Tibial artery (tissue), 4 donors: ENCODE measurements around the gene NAA40.
A peak's percentile ranks its signal among the peaks of the same experiment; 100 is the strongest.

Experiments
- DNase-seq, 2 donors: peaks; one replicate each; pipeline ENCODE4 v3.0.0-alpha.2; 2019
- H3K27ac ChIP-seq, 2 donors: fragments of 200-600 bp; sonication (generic) in 1 of 2; 1 replicate in 1 of 2; 2 replicates in 1 of 2; pipeline ENCODE4 v1.5.1; 2018 to 2019; ENCODE audit warnings: mild to moderate bottlenecking in 1 of 2
- H3K27me3 ChIP-seq, 2 donors: fragments of 200-600 bp; sonication (generic) in 1 of 2; one replicate each; pipeline versions ENCODE4 v1.5.1 to v1.6.0; 2016 to 2019
- H3K36me3 ChIP-seq, 3 donors: fragments of 200-600 bp; sonication (generic) in 2 of 3; one replicate each; pipeline ENCODE4 v1.5.1; 2016 to 2019; ENCODE audit warnings: mild to moderate bottlenecking in 2 of 3
- H3K4me1 ChIP-seq, 4 donors: fragments of 200-600 bp; sonication (generic) in 2 of 4; 1 replicate in 3 of 4; 2 replicates in 1 of 4; pipeline ENCODE4 v1.5.1; 2016 to 2019
- H3K4me3 ChIP-seq, 2 donors: fragments of 200-600 bp; sonication (generic) in 1 of 2; 1 replicate in 1 of 2; 2 replicates in 1 of 2; pipeline ENCODE4 v1.5.1; 2018 to 2019; ENCODE audit warnings: mild to moderate bottlenecking in 2 of 2
- H3K9me3 ChIP-seq, 3 donors: fragments of 200-600 bp; sonication (generic) in 1 of 3; one replicate each; pipeline ENCODE4 v1.5.1; 2016 to 2019
- intact Hi-C: fragments of 100-400 bp; cut with DNase I; formaldehyde crosslinking; loops from one replicate; pipeline ENCODE4 v1.15.0; 2023; ENCODE audit warnings: low total_unique reads
- TF ChIP-seq, protein P1 (sequence below), 2 experiments: fragments of 200-600 bp in 1 of 2; fragments of 450-650 bp in 1 of 2; IDR thresholded peaks; one replicate each; pipeline ENCODE4 v1.5.1; 2017 to 2019; ENCODE audit warnings: antibody characterized with exemption in 2 of 2, mild to moderate bottlenecking in 1 of 2, moderate library complexity in 1 of 2

The NAA40 gene

DNA sequence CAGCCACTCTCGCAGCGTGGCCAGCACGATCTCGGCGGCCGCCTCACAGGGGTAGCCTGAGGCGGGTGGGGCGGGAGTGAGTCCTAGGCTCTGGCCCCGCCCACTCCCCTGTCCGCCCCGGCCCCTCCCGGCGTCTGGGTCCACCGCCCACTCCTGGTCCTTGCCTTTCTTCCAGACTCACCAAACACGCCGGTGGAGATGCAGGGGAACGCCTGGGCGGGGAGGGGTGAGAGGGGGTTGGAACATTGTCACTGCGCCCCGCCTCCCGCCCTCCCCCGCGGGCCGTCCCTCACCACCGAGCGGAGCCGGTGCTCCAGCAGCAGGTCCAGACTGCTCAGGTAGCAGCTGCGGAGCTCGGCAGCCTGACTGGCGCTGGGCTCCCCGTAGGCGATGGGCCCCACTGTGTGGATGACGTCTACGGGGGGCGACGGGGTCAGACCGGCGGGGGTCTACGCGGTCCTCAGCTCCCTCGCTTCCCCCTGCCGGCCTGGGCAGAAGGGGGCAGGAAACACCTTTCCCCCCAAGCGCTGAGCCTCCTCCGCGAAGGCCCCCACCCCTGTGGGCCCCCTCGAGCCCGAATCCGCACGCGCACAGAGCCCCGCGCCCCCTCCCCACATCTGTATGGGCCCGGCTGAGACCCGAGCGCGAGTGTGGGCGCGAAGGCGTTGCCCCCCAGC, 60.7 kb downstream of the NAA40 start:
- peak in 1 of 2 donors; percentile 77 for DNase-seq
- H3K4me3 ChIP-seq, result peak overlapping the region; percentile 5 to 47
- peaks cover 0 to 7% of the 10 kb centered on the region in 2 donors for H3K27me3 ChIP-seq
- intact Hi-C loops, result loop anchor here (2.0 kb wide), 1 partner anchor 149 kb away; no protein-coding TSS in a partner anchor
- TF ChIP-seq, protein P1, sequence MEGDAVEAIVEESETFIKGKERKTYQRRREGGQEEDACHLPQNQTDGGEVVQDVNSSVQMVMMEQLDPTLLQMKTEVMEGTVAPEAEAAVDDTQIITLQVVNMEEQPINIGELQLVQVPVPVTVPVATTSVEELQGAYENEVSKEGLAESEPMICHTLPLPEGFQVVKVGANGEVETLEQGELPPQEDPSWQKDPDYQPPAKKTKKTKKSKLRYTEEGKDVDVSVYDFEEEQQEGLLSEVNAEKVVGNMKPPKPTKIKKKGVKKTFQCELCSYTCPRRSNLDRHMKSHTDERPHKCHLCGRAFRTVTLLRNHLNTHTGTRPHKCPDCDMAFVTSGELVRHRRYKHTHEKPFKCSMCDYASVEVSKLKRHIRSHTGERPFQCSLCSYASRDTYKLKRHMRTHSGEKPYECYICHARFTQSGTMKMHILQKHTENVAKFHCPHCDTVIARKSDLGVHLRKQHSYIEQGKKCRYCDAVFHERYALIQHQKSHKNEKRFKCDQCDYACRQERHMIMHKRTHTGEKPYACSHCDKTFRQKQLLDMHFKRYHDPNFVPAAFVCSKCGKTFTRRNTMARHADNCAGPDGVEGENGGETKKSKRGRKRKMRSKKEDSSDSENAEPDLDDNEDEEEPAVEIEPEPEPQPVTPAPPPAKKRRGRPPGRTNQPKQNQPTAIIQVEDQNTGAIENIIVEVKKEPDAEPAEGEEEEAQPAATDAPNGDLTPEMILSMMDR (IDR thresholded peaks at IDR 0.05), result no peak
- no peak overlapping the region for H3K27ac ChIP-seq
- H3K9me3 ChIP-seq, result no peaks in the 10 kb centered on the region
- H3K36me3 ChIP-seq, result peaks cover 22 to 45% (median 42%) of the 10 kb centered on the region in 3 donors
- H3K4me1 ChIP-seq, result peaks cover 0 to 33% (median 22%) of the 10 kb centered on the region in 4 donors

DNA sequence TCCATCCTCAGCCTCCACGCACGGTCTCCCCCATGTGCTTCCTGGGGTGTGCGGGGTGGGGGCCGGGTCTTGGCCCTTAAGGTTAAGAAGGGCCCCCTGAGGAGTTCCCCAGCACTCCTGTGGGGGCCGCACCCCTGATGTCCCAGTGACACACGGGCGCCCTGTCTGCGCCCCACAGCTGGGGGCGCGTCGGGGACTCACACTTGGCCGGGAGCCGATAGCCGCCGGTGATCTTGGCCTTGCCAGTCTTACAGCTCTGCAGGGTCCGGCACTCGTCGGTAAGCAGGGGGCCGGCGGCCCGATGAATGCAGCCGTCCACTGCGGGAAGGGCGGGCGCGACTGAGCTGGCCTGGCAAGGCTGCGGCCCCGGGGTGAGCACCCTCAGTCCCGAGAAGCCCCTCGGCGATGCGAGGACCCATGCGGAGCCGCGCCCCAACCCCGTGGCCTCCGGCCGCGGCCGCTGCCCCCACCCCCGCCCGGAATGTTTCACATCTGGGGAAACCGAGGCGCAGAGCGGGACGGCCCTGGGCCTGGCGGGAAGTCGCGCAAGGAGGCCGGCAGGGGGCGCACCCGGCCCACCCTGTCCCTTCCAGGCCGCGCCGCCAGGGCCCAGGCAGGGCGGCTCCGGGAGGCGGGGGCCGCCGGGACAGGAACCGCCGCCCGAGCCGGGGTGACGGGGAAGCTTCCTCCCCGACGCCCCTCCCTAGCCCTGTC, 61.4 kb downstream of the NAA40 start:
- Histone ChIP-seq H3K27ac (peak overlapping the region; percentile 3 to 10), H3K4me1 (peaks cover 0 to 33% (median 22%) of the 10 kb centered on the region in 4 donors), H3K27me3 (peaks cover 0 to 7% of the 10 kb centered on the region in 2 donors), H3K4me3 (peak overlapping the region; percentile 39 to 47), H3K9me3 (no peaks in the 10 kb centered on the region), H3K36me3 (peaks cover 20 to 38% (median 35%) of the 10 kb centered on the region in 3 donors)
- intact Hi-C loops, result loop anchor here (2.0 kb wide), 1 partner anchor 149 kb away; no protein-coding TSS in a partner anchor
- DNase-seq, result peak; percentile 51 to 76
- TF ChIP-seq, protein P1 (IDR thresholded peaks at IDR 0.05), result peak; percentile 80 to 95

DNA sequence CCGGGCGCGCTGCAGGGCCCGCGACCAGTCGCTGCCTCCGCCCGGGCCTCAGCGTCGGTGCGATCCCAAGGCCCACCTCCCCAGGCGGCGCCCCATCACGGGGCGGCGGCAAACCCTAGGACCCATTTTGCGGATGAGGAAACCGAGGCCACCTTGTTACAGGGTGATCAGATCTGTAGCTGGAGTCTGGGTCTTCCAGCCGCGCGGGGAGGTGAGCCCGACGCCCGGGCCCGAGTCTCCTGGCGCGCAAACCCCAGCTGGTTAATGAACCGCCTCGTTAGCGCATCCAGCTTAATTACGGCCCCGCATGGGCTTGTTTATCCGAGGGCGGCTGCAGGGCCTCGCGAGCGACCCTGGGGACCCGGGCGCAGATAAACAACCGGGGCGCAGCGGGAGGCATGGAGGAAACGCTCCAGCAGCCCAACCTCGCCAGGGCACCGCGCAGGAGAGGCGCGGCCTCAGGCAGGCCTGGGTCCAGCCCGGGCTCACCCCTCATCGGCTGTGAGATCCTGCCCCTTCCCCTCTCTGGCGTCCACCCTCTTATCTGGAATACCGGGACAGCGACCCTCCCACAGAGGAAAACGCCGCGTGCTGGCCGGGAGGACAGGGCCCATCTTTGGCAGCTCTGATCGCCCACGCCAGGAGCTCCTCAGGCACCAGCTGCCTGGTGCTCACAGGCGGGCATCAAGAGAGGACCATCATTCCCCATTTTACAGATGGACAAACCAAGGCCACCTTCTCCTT, 62.1 kb downstream of the NAA40 start:
- H3K9me3 ChIP-seq, result no peaks in the 10 kb centered on the region
- peaks cover 0 to 33% (median 22%) of the 10 kb centered on the region in 4 donors for H3K4me1 ChIP-seq
- H3K36me3 ChIP-seq, result peaks cover 18 to 31% (median 31%) of the 10 kb centered on the region in 3 donors
- DNase-seq, result no peak
- intact Hi-C loops, result loop anchor here (2.0 kb wide), 1 partner anchor 148 kb away; no protein-coding TSS in a partner anchor
- peak overlapping the region; percentile 3 to 10 for H3K27ac ChIP-seq
- peak overlapping the region; percentile 39 to 47 for H3K4me3 ChIP-seq
- peaks cover 0 to 7% of the 10 kb centered on the region in 2 donors for H3K27me3 ChIP-seq
- TF ChIP-seq, protein P1 (IDR thresholded peaks at IDR 0.05), result peak in 1 of 2 experiments; percentile 18

DNA sequence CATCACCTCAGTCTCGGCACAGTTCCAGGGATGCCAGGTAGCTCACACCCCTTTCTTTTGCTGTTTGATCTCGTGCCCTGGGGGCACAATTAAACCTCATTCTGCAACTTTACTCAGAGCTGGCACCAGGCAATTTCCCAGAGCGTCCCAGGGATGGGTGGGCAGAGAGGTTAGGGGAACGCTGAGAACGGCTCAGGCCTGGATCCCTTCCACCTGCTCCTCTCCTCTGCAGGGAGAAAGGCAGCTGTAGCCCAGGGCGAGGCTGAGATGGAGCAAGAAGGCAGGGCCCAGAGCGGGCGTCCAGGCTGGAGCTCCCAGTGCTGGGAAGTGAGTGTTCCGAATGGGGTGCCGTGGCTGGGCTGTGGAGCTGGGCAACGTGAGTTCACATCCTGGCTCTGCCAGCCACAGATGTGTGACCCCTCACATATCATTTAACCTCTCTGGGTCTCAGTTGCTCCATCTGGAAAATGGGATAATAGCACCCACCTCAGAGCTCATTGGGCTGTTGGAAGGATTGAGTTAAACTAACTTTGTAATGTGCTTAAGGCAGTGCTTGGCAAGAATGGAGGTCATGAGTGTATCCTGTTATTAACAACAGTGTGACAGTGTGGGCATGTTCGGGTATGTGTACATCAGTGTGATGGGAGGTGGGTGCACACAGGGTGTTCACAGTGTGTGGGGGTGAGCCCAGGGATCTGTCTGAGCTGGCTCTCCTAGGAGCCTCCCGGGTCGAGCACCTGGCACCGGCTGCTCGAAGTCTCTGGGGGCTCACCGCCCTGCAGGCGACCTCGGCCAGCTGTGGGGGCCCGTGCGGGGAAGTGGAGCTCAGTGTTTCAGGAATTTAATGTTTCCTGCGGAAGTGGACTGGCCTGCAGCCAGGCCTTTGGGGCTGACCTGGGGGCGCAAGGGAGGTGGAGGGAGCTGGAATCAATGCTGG, 63.0 kb downstream of the NAA40 start:
- peaks cover 0 to 35% (median 22%) of the 10 kb centered on the region in 4 donors for H3K4me1 ChIP-seq
- no peak overlapping the region for H3K27ac ChIP-seq
- no peak for DNase-seq
- H3K4me3 ChIP-seq, result no peak overlapping the region
- no peaks in the 10 kb centered on the region for H3K9me3 ChIP-seq
- peaks cover 10 to 23% (median 22%) of the 10 kb centered on the region in 3 donors for H3K36me3 ChIP-seq
- TF ChIP-seq, protein P1 (IDR thresholded peaks at IDR 0.05), result no peak
- H3K27me3 ChIP-seq, result peaks cover 0 to 7% of the 10 kb centered on the region in 2 donors
- intact Hi-C loops, result loop anchor here (2.0 kb wide), 1 partner anchor 147 kb away; no protein-coding TSS in a partner anchor
